GM19043 (cell line): ENCODE measurements around the gene USP25.

Experiments used
- ATAC-seq: cut with Tn5 transposase; IDR thresholded peaks from one replicate; pipeline ENCODE4 v1.9.1; 2021; ENCODE audit warnings: low read depth; ENCODE audit not compliant: unreplicated experiment

USP25 gene

GRCh38 chr21:15850645-15851044 lies 120.9 kb downstream of the USP25 start:
- no peak for ATAC-seq

- no peak for ATAC-seq
Observed at GRCh38 chr21:15852146-15852545, 122.4 kb downstream of the USP25 start.

- no peak for ATAC-seq
Observed at GRCh38 chr21:15853126-15853525, 123.3 kb downstream of the USP25 start.

DNA sequence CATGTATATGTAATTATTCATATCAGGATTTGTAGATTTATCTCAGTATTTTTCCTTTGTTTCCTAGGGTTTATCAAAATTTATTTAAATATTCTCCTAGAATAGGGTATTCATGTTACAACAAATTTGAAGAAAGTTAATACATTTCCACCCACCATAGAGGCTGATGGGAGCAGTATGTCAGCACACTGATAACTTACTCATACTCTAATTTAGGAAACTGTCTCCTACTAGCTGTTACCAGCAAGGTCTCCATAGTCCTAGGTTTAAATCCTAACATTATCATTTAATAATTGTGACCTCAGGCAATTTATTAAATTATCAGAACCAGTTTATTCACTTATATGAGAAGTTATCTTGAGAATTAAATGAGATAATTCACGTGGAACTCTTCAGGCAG lies 127.0 kb downstream of the USP25 start:
- no peak for ATAC-seq

- no peak for ATAC-seq
Observed at GRCh38 chr21:15857740-15858139, 128.0 kb downstream of the USP25 start.

DNA sequence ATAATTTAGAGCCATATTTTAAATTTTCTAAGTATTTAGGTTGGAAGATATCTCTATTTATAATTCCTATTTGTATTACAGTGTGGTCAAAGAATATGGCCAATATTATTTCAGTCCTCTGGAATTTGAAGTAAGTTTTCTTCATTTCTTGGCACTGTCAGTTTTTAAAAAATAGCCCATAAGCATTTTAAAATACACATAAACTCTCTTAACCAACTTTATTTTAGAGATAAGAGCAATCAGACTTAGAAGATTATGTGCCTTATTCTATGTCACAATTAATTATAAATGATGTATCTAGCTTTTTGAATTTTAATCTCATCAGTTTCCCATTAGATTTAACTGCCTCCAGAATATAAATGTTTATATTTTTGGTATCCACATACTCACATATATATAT lies 130.8 kb downstream of the USP25 start:
- no peak for ATAC-seq

DNA sequence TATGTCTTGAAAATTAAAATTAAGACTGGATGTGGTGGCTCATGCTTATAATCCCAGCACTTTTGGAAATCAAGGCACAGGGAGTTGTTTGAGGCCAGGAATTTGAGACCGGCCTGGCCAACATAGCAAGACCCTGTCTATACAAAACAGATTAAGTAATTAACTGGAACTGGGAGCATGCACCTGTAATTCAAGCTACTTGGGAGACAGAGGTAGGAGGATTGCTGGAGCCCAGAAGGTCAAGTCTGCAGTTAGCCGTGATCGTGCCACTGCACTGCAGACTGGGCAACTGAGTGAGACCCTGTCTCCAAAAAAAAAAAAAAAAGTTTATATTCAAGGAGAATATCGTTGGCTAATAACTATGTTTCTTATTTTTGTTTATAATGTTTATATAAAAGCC lies 139.2 kb downstream of the USP25 start:
- no peak for ATAC-seq

DNA sequence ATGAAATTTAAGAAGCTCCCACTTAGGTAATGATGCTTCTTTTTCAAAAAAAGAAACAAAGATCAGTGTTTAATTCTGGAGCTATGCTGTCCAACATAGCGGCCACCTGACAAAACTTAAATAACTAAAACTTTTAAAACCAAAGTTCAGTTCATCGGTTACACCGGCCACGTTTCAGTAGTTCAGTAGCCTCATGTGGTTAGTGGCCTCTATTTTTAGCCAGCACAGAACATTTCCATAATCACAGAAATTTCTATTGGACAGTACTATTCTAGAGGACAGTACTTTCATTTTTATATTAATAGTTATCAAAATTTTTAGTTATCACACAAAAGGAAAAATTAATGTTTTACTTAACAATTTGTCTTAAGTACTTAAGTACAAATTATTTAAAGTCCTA lies 141.0 kb downstream of the USP25 start:
- ATAC-seq = no peak

GRCh38 chr21:15872236-15872635 lies 142.5 kb downstream of the USP25 start:
- no peak for ATAC-seq

GRCh38 chr21:15874615-15875014 lies 144.8 kb downstream of the USP25 start:
- no peak for ATAC-seq

DNA sequence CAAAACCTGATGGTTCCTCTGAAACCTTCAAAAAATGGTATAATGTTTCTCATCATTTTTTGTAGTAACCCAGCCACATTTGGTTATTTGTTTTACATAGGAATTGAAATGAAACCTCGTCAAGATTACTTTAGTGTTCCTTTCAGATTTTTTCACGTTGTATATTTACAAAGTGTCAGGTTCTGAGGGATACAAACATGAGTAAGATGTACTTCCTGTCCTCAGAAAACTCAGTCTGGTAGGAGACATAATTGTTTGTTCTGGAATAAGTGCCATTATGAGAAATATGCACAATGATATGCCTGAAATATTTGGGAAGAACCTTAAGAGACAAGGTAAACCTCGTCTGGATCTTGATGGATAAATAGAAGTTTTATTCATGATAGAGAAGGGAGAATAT lies 145.5 kb downstream of the USP25 start:
- no peak for ATAC-seq

DNA sequence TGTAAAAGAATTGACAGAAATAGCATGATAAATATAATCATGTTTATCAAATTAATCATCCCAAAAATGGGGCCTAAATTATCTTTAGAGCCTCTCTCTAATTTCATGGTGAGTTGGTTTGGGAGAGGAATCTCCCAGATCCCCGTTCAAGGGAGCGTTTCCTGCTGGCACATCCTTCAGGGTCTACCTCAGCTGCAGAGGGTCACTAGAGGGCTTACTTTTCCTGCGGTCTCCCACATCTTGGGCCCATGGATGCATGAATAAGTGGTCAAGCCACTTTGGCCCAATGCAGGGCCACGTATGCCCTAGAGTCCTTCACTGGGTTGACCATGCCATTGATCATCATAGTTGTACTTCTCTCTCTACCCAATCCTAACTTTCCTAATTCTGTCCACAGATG lies 164.1 kb downstream of the USP25 start:
- no peak for ATAC-seq

- ATAC-seq = no peak
Observed at GRCh38 chr21:15894596-15894995, 164.8 kb downstream of the USP25 start.

DNA sequence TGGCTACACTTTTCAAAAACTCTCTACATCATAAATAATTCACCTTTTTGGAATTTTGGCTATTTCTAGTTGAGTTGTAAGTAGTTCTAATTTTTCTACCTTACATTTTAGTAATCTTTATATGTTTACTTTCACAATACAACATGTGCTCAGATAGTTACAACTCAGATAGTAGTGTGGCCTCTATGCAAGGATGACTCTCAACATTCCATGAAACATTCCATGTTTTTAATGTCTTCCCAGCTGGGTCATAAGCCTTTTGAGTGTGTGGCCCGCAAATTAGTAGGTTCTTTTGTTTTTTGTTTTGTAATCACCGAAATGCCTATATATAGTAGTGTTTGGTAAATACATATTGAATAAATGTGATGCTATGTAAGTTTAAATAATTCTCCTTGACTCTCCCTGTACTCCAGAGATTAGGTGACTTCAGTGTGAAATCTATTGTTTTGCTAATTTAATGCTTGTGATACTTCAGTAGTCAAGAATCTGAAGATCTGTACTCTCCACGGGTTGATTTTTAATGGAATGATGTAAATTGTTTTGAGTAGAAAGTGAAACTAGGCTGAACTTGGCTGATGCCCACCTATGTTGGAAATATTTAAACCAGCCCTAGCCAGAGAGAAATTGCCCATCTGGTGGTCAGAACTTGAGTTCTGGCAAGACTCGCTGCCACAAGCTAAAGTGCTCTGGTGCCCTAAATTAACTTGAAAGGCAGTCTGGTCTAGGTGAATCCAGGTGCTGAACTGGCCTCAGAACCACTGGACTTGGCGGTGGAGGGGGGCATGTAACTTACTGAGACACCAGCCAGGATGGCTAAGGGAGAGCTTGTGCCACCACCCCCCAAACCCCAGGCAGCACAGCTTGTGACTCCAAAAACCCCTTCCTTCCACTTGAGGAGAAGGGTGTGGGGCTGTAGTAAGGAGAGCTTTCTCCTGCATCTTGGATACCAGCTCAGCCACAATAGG lies 165.6 kb downstream of the USP25 start:
- ATAC-seq = no peak

- ATAC-seq = no peak
Observed at GRCh38 chr21:15896501-15896900, 166.7 kb downstream of the USP25 start.

DNA sequence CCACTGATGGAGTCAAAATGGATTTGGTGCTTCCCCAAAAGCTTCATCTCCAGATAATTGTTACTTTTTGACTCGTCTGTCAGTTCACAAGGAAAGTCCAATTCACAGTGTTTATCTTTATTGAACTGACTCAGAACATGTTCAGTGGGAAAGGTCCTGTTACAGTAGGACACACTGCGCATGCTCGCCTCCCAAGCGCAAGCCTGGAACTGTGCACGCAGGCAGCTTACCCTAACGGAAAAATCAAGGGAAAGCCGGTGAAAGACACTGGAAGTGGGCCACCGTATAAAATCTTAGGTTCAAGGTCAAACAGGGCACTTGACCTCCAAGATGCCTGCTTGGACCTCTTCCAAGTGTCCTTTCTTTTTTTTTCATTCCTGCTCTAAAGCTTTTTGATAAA lies 174.6 kb downstream of the USP25 start:
- no peak for ATAC-seq

- ATAC-seq = no peak
Observed at GRCh38 chr21:15908187-15908586, 178.4 kb downstream of the USP25 start.

DNA sequence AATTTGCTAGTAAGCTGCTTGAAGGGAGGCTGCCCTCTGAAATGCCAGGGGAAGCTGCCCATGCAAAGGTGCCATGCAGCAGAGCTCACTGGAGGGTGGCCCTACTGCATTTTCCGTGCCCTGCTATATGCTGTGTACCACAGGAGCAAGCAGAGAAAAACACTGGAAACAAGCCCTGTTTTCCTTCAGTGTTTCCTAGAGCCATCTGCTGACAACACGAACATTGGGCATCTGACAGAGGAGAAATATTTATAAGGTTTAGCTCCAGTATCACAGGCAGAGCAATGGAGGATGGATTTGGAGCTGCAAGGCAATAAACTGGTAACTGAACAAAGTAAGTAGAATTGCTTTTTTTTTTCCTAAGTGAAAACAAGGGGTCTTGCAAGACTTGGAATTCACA lies 198.4 kb downstream of the USP25 start:
- ATAC-seq = no peak

DNA sequence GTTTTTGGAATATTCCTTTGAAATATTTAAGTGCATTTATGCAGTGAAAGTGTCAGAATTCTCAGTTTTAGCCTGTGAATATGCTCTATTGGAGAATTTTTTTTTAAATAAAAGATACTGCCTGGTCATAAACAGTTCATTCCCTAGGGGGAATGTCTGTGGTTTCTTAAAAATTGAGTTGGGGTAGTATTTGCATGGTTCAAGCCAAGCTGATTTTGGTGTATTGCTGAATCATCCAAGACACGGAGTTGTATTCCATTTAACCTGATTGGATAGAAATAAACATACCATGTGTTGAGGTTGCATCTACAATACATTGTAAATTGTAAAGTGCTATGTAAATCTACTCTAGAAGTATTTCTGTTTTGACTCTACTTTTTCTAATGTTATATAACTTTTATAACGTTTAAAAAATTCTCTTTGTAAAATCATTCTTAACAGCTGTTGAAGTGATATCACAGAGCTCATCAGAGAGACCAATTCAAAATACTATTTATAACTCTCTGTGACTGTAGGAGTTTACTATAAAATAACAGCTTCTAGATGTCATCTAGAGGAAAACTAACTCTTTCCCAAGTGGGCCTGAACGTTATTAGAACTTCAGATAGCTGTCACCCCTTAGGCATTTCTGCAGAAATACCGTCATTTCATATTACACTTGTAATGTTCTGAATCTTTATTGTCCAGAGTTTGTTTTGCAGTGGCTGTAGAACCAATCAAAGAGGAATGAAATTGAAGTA lies 199.1 kb downstream of the USP25 start:
- no peak for ATAC-seq

- no peak for ATAC-seq
Observed at GRCh38 chr21:15929536-15929935, 199.8 kb downstream of the USP25 start.
